C4-2B (cell line): ENCODE data around the gene TRUB1.

Experiments used
- H3K27ac ChIP-seq: fragments of 450-650 bp; 2 replicates; pipeline ENCODE4 v1.5.1; 2017
- ZFX ChIP-seq: fragments of 450-650 bp; IDR thresholded peaks from 2 replicates; pipeline ENCODE4 v1.6.1; 2017
- TF ChIP-seq, protein P1 (sequence below): fragments of 450-650 bp; conservative IDR thresholded peaks from 2 replicates; pipeline ENCODE4 v1.5.1; 2017; ENCODE audit warnings: mild to moderate bottlenecking

Gene TRUB1

DNA sequence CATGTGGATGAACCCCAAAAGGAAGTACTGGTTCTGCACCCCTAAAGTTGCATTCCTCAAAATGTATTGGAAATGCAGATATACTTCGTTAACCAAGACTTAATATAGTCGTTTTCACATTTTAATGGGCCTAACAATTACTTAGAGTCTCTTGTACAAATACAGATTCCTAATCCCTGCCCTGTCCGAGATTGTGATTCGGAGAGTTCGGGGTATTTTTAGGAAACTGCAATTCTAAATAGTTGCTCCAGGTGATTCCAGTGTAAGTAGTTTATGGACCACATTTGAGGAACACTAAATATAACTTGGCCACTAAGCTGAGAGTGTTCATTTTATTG lies 830 bp downstream of the TRUB1 start:
- peak overlapping the region; percentile 94 for H3K27ac ChIP-seq
- no peak for TF ChIP-seq ZFX
- TF ChIP-seq, protein P1, sequence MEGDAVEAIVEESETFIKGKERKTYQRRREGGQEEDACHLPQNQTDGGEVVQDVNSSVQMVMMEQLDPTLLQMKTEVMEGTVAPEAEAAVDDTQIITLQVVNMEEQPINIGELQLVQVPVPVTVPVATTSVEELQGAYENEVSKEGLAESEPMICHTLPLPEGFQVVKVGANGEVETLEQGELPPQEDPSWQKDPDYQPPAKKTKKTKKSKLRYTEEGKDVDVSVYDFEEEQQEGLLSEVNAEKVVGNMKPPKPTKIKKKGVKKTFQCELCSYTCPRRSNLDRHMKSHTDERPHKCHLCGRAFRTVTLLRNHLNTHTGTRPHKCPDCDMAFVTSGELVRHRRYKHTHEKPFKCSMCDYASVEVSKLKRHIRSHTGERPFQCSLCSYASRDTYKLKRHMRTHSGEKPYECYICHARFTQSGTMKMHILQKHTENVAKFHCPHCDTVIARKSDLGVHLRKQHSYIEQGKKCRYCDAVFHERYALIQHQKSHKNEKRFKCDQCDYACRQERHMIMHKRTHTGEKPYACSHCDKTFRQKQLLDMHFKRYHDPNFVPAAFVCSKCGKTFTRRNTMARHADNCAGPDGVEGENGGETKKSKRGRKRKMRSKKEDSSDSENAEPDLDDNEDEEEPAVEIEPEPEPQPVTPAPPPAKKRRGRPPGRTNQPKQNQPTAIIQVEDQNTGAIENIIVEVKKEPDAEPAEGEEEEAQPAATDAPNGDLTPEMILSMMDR: no peak; the same call in 1 of the 2 replicates

DNA sequence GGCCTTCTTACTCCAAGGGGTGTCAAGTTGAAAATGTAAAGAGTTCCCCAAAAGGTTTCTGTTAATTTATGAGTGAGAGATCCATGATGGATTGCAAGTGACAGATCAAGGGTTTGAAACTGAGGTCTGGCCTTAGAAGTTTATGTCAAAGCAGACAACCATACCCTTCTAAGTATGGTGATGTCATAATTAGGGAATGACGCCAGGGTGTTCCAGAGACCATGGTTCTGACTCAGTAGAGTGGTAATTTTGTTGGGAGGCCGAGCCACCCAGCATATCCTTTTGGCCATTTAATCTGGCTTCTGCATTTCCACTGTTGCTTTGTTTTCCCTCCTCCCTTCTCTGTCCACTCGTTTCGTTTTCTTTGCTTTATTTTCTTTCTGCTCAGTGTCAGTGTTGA lies 2.7 kb downstream of the TRUB1 start:
- TF ChIP-seq, protein P1: no peak
- no peak for TF ChIP-seq ZFX
- no peak overlapping the region for H3K27ac ChIP-seq

DNA sequence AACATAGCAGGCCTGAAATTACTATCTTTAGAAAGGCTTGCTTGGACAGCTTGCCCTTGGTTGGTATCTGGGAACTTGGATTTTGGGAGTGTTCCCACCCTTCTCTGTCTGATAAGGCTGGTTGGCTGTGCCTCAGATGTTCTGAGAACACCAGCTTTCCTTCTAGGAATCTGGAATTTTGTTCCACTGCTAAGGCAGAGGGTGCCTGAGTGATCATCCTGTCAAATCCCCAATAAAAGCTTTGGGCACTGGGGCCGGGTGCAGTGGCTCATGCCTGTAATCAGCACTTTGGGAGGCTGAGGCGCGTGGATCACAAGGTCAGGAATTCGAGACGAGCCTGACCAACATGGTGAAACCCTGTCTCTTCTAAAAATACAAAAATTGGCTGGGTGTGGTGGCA lies 5.0 kb downstream of the TRUB1 start:
- H3K27ac ChIP-seq: no peak overlapping the region
- TF ChIP-seq, protein P1: no peak
- no peak for TF ChIP-seq ZFX

DNA sequence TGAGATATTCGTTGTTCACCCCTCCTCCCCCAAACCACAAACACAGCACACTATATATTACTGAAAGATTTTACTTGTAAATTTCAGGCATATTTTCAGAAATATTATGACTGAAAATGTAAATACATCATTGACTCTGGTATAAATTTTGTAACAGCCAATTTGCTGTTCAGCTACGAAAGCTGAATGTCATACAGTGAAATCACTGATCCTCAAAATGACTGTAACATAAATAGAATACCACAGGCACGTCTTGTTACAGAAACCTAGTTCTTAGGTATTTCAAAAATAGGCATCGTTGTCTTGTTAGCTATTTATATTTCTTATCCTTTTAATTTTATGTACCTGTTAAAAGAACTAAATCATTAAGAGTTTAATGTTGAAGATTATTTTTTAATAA lies 15.1 kb downstream of the TRUB1 start:
- no peak for TF ChIP-seq ZFX
- TF ChIP-seq, protein P1: no peak
- H3K27ac ChIP-seq: no peak overlapping the region

DNA sequence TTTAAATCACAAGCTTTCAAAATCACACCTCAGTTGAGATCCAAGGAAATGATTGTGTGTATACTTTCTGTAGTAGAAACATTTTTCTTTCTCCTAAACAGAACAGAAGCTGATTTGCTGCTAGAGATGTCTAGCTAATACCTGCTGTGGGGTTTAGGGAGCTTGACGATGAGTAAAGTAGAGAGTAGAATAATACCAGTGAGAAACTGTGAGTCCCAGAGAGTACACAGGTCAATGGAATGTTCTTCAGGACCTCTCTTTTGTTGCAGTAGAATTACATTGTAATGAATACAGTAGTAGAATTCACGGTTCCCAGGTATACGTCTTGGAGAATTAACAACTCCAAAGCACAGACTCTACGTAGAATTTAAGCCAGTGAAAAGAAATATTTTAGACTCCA lies 18.0 kb downstream of the TRUB1 start:
- TF ChIP-seq, protein P1: no peak
- no peak for TF ChIP-seq ZFX
- H3K27ac ChIP-seq: no peak overlapping the region

DNA sequence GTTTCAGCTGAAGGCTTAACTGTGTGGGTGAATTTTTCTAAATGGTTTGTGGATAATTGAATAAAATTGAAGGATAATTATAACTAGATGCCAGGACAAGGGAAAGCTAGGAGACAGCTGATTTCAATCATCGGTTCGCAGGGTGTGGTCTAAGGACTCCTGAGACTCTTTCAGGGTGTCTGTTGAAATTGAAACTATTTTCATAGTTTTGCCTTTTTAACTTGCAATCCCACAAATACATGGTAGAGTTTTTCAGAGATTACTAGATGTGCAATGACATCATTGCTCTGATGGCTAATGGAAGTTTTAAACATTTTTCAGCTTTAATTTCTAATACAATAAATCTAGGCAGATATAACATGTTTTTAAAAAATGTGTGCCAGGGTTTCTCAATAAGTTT lies 18.5 kb downstream of the TRUB1 start:
- TF ChIP-seq, protein P1: no peak
- no peak for TF ChIP-seq ZFX
- H3K27ac ChIP-seq: no peak overlapping the region

DNA sequence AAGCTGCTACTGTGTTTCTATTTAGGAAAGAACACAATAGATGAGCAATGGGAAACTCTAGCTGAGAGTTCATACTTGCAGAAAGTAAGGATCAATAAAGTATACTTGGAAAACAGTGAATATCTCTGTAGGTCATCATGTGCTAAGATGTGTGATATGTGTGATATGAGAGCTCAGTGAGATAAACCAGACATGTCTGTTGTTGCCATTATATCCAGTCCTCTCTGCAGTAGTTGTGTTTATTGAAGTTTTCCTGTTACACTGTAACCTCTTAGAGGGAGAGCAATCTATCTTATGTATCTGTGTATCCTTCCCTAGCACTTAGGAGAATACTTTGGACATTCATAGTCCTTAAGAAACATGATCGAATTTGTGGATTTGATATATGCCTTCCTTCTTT lies 19.1 kb downstream of the TRUB1 start:
- H3K27ac ChIP-seq: no peak overlapping the region
- no peak for TF ChIP-seq ZFX
- TF ChIP-seq, protein P1: no peak
